ENCODE data around the gene TAF3.
A peak's percentile ranks its signal among the peaks of the same experiment; 100 is the strongest.

TAF3 gene

GRCh38 chr10:8060010-8060703 lies 241.9 kb downstream of the TAF3 start:
- peak; percentile 63; the same call in 1 of the 2 replicates for TF ChIP-seq POU2F2 (IDR thresholded peaks at IDR 0.05; ENCODE audit: low read depth, low read length)
- TF ChIP-seq SPI1 (IDR thresholded peaks at IDR 0.05; ENCODE audit: low read depth, low read length) = no peak
- no peak for DNase-seq (ENCODE audit: insufficient read length, low spot score)
- FAIRE-seq = peak; percentile 87

DNA sequence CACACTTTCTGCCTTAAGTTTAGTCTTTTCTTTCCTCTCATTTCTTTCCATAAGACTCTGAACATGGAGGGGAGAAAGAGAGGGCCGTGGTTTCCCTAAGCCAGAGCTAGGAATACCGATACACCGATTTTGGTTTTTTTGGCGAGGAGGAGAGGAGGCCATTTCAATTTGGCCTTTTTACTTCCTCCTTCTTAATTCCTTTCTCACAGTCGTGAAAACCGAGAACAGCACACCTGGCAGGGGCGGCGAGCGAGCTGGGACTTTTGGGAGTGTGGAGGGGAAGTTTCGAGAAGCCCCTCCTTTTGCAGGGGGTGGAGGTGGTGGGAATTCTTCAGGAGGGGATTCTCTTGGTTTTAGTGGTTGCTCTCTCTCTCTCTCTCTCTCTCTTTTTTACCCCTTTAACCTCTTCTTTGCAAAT lies 242.4 kb downstream of the TAF3 start:
- peak; percentile 38 for FAIRE-seq
- no peak for DNase-seq (ENCODE audit: insufficient read length, low spot score)
- TF ChIP-seq POLR2A (IDR thresholded peaks at IDR 0.05; ENCODE audit: low read depth, low read length) = no peak
- no peak for TF ChIP-seq POLR2AphosphoS5 (IDR thresholded peaks at IDR 0.05; ENCODE audit: low read depth, low read length)
- TF ChIP-seq TAF1 (IDR thresholded peaks at IDR 0.05; ENCODE audit: low read depth, low read length) = no peak
- no peak for TF ChIP-seq POU2F2 (IDR thresholded peaks at IDR 0.05; ENCODE audit: low read depth, low read length)

- TF ChIP-seq TAF1 (IDR thresholded peaks at IDR 0.05; ENCODE audit: low read depth, low read length) = no peak
- peak; percentile 33; the same call in 1 of the 2 replicates for TF ChIP-seq SPI1 (IDR thresholded peaks at IDR 0.05; ENCODE audit: low read depth, low read length)
- FAIRE-seq (no peak), DNase-seq (ENCODE audit: insufficient read length, low spot score) (no peak)
These were observed 243.2 kb downstream of the TAF3 start for GRCh38 chr10:8061274-8062211.

DNA sequence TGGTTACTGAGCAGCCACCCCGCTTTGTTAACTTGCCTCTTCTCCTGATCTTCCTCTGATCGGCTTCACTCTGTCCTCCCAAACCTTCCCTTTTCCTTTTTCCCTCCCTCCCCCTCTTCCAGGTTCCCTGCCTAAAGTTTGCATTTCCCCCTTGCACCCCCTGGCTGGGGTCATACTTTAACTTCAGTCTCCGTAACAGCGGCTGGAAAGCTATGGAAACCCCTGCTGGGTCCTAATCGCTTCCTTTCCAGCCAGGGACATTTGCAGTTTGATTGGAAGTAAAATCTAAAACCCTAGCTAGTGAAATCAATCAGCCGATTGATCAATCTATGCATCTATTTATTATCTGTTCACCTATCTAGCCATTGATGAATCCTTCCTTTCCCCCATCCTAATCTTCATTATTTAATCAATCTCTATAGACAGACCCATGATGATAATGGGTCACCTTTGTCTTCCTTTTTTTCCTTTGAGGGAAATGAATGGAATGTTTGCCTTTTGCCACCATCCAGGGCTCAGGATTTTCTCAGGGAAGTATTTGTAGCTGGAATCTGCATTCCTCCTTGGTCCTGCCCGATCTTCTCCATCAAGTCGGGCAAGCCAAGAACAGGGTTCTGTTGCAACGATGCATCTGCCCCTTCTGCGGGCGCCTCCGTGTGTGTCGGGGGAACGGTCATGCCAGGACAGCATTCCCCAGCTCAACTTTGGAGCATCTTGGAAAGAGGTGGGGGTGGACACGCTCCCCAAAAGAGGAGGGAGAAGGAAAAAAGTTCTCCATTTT lies 245.0 kb downstream of the TAF3 start:
- no peak for TF ChIP-seq POLR2AphosphoS5 (IDR thresholded peaks at IDR 0.05; ENCODE audit: low read depth, low read length)
- TF ChIP-seq POU2F2 (IDR thresholded peaks at IDR 0.05; ENCODE audit: low read depth, low read length) = no peak
- no peak for TF ChIP-seq SPI1 (IDR thresholded peaks at IDR 0.05; ENCODE audit: low read depth, low read length)
- no peak for TF ChIP-seq POLR2A (IDR thresholded peaks at IDR 0.05; ENCODE audit: low read depth, low read length)
- no peak for TF ChIP-seq PAX5 (IDR thresholded peaks at IDR 0.05; ENCODE audit: insufficient read depth, low read length, severe bottlenecking)
- TF ChIP-seq TAF1 (IDR thresholded peaks at IDR 0.05; ENCODE audit: low read depth, low read length) = no peak
- DNase-seq (ENCODE audit: insufficient read length, low spot score) = no peak
- no peak for FAIRE-seq

DNA sequence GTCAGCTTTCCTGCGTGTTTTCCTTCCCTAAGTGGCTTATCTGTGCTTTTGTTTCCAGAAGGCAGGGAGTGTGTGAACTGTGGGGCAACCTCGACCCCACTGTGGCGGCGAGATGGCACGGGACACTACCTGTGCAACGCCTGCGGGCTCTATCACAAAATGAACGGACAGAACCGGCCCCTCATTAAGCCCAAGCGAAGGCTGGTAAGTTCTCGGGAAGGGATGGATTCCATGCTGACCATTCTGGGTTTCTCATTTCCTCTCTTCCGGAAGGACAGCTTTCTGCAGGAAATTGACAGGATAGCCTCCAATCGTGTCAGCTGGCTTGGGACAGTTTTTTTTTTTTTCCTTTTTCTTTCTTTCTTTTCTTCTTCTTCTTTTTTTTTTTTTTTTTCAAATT lies 245.6 kb downstream of the TAF3 start:
- FAIRE-seq (no peak), DNase-seq (ENCODE audit: insufficient read length, low spot score) (no peak)
- TF ChIP-seq POLR2A (IDR thresholded peaks at IDR 0.05; ENCODE audit: low read depth, low read length) (no peak), SPI1 (IDR thresholded peaks at IDR 0.05; ENCODE audit: low read depth, low read length) (no peak), PAX5 (IDR thresholded peaks at IDR 0.05; ENCODE audit: insufficient read depth, low read length, severe bottlenecking) (no peak), POU2F2 (IDR thresholded peaks at IDR 0.05; ENCODE audit: low read depth, low read length) (no peak), POLR2AphosphoS5 (IDR thresholded peaks at IDR 0.05; ENCODE audit: low read depth, low read length) (no peak), TAF1 (IDR thresholded peaks at IDR 0.05; ENCODE audit: low read depth, low read length) (no peak)

DNA sequence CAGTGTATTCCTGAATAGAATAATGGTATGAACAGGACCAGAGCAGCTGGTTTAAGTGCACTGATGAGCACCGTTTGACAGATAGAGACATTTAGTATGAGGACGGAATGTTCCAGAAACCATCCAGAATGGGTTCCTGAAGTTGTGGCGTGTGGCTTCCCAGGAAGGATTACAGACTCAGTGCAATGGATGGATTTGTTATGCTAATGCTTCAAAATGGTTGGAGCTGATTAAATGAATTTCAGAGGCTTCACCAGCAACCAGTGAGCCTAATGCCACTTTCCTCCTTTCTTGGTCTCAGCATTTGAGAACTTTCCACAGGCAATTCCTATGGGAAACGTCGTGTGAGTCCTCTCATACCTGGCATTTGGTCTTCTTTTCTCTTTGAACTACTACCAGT lies 246.1 kb downstream of the TAF3 start:
- DNase-seq (ENCODE audit: insufficient read length, low spot score) (no peak), FAIRE-seq (no peak)
- TF ChIP-seq POLR2A (IDR thresholded peaks at IDR 0.05; ENCODE audit: low read depth, low read length) = no peak
- no peak for TF ChIP-seq SPI1 (IDR thresholded peaks at IDR 0.05; ENCODE audit: low read depth, low read length)
- no peak for TF ChIP-seq TAF1 (IDR thresholded peaks at IDR 0.05; ENCODE audit: low read depth, low read length)
- TF ChIP-seq PAX5 (IDR thresholded peaks at IDR 0.05; ENCODE audit: insufficient read depth, low read length, severe bottlenecking) = no peak
- no peak for TF ChIP-seq POLR2AphosphoS5 (IDR thresholded peaks at IDR 0.05; ENCODE audit: low read depth, low read length)
- no peak for TF ChIP-seq POU2F2 (IDR thresholded peaks at IDR 0.05; ENCODE audit: low read depth, low read length)

- FAIRE-seq = no peak
- DNase-seq (ENCODE audit: insufficient read length, low spot score) = no peak
- TF ChIP-seq TAF1 (IDR thresholded peaks at IDR 0.05; ENCODE audit: low read depth, low read length) = no peak
- TF ChIP-seq SPI1 (IDR thresholded peaks at IDR 0.05; ENCODE audit: low read depth, low read length) = no peak
- no peak for TF ChIP-seq PAX5 (IDR thresholded peaks at IDR 0.05; ENCODE audit: insufficient read depth, low read length, severe bottlenecking)
- TF ChIP-seq POLR2A (IDR thresholded peaks at IDR 0.05; ENCODE audit: low read depth, low read length) = no peak
- no peak for TF ChIP-seq POLR2AphosphoS5 (IDR thresholded peaks at IDR 0.05; ENCODE audit: low read depth, low read length)
- no peak for TF ChIP-seq POU2F2 (IDR thresholded peaks at IDR 0.05; ENCODE audit: low read depth, low read length)
These were observed 247.3 kb downstream of the TAF3 start for GRCh38 chr10:8065651-8066050.

- FAIRE-seq (no peak), DNase-seq (ENCODE audit: insufficient read length, low spot score) (no peak)
- TF ChIP-seq TAF1 (IDR thresholded peaks at IDR 0.05; ENCODE audit: low read depth, low read length) (no peak), POU2F2 (IDR thresholded peaks at IDR 0.05; ENCODE audit: low read depth, low read length) (no peak)
These were observed 247.8 kb downstream of the TAF3 start for GRCh38 chr10:8066124-8066523.
